Iris pigment epithelial cell (primary cell): ENCODE results near the gene KRT4.
"Not testable (repeated sequence)": the region's sequence is repeated elsewhere in the genome, so short reads cannot be mapped to it uniquely, and the experiment has no call there.

Source experiments
- DNase-seq: peaks from one replicate; pipeline ENCODE4 v3.0.0-alpha.2; 2011; ENCODE audit warnings: low read depth

KRT4 gene

DNA sequence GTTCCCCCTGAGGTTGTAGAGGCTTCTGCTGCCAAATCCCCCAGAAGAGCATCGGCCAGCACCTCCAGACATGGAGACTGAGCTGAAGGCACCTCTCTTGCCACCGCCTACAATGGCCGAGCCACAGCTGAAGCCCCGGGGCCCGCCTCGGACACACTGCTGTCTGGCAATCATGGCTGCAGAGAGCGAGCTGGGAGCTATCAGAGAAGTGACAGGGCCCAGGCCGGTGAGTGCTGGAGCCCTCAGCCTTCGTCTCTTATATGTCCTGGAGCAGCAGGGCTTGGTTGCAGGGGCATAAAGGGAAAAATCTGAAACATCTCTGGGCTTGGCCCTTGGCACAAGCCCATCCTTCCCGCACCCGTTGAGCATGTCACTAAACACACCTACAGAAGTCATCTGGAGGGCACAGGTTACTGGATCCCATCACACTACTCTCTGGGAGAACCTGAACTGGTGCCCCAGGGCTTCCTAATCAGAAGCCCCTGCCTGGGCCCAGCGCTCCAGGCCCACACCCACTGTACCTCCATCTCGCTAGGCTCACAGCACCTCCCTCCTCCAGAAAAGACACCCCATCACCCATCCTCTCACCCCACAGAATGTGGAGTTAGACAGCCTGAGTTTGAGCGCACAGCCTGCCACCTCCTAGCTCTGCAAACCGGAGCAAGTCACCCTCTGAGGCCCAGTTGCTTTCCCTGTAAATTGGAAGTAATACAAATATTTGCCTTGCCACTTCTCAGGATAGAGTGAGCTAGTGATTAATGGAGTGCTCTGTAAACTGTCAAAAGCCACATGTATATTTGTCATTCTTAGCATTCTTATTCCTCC, at the start of gene KRT4:
TSS of gene KRT4 (minus strand) at position 232 of the 825 bp plus-strand sequence. CDS start at position 174, 58 bp downstream.
- no peak for DNase-seq

DNA sequence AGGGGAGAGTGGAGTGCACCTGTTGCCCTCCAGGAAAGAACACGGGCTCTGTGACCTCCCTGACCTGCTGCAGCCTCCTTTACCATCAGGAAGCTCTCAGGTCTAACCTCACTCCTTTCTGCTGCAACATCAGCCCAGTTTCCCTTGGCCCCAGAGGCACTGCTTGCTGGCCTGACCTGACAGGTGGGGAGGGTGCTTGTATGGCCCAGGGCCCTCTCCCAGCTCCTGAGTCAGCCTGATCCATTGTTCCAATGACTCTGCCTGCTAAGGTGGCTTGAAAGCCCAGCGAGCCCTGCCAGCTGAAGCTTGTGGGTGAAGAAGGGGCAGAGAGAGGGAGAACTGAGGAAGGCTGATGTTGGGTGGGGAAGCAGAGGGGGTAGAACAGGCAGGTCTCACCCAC, 48.1 kb upstream of the KRT4 start:
- DNase-seq: no peak

DNA sequence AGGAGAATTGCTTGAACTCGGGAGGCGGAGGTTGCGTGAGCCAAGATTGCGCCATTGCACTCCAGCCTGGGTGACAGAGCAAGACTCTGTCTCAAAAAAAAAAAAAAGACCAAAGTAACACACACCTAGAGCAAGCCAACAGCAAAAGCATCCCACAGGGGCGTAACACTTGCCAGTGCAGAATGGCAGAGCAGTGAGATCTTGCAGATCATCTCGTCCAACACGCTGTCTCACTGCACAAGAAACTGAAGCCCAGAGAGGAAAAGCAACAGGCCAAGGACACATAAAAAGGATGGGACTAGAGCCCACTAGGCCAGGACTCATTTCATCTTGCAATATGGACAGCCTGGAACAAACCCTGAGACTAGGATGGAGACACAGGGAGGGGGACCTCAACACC, 47.6 kb upstream of the KRT4 start:
- no peak for DNase-seq

GRCh38 chr12:52860102-52860823, 46.3 kb upstream of the KRT4 start:
- DNase-seq: peak; percentile 77

DNA sequence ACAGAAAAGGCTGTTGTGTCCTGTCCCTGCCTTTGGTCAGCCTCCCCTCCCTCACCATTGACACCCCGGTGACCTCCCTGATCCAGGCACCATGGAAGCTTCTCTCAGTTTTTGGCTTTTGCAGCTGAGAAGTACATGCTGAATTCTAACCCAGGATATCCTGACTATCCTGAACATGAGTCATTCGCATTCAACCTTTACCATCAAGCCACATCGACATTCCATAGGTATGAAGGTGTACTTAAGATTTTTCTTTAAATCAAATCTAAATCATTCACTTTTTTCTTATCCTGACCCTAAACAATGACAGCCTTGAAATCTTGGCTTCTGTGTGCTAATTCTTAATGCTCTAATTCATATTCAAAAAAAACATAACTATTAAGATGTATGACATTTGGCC, 43.6 kb upstream of the KRT4 start:
- no peak for DNase-seq

DNA sequence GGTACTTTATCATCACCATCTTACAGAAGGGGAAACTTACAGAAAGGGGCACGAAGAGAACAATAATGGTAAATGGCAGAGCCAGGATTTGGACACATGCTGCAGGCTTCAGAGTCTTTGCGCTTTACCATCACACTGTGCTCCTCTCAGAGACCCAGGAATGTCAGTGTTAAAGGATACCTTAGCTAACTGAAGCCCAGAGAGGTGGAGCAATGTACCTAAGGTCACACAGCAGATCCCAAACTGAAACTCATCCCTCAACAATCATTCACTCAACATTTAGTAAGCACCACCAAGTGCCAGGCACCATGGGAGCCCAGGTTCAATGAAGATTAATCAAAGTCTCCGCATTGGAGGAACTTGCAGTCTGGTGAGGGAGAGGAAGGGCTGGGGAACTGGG, 42.9 kb upstream of the KRT4 start:
- DNase-seq: no peak

DNA sequence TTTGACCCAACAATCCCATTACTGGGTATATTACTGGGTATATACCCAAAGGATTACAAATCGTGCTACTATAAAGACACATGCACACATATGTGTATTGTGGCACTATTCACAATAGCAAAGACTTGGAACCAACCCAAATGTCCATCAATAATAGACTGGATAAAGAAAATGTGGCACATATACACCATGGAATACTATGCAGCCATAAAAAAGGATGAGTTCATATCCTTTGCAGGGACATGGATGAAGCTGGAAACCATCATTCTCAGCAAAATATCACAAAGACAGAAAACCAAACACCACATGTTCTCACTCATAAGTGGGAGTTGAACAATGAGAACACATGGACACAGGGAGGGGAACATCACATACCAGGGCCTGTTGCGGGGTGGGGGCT, 42.2 kb upstream of the KRT4 start:
- DNase-seq: not testable (repeated sequence)

- no peak for DNase-seq
Measured at GRCh38 chr12:52851787-52852186, 37.9 kb upstream of the KRT4 start.

DNA sequence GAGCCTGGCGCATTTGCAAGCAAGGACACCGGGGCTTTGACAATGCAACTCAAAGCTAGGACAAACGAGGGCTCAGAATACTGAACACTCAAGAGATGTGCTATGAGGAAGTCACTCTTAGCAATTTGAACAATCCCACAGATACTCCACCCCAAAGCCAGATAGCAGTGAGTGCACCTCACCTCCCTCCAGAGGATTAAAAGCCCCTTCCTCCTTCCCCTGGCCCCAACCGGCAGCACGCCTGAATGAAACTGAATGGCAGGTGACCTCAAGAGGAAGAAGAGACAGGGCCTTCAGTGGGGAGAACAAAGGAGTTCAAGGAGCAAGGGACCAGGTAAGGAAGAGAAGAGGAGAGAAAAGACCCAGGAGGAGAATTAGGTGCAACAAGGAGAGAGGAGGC, 36.8 kb upstream of the KRT4 start:
- no peak for DNase-seq

DNA sequence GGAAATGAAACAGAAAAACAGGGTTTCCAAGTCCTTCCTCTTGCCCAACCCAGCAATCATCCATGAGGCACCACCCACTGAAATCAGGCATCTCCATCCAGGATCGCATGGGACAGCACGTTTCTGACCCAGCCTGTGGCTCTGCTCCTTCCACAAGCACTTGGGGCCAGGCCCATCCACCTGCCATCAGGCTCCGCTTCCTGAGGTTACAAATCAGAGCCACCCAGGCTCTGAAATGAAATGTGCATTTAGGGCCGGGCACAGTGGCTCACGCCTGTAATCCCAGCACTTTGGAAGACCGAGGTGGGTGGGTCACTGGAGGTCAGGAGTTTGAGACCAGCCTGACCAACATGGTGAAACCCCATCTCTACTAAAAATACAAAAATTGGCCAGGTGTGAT, 35.6 kb upstream of the KRT4 start:
- no peak for DNase-seq

DNA sequence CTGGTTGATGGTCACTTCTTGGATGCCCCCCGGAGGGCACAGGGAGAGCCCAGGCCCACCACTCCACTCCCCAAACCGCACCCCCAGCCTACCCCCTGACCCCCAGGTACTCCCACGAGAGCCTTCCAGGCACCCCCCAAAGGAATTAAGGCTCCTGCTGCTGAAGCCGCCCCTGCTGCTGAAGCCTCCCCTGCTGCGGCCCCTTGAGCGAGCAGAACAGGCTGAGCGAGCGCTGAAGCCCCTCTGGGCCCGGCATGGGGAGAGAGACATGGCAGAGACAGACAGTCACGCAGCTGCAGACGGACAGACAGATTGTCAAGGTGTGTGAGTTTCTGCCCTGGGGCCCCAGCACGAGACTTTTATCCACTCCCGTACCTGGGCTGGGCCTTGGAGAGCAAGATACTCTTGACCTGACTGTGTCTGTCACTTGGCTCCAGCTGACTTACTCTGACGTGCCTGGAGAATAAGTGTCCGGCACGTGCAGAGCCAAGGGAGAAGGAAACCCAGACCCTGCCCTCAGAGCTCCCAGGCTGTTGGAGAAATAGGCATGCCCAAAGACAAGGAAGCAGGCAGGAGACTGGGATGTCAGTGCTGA, 34.8 kb upstream of the KRT4 start, which contains the start of gene KRT78:
TSS of gene KRT78 (minus strand) at position 334 of the 595 bp plus-strand sequence. CDS start at position 270, 64 bp downstream.
- no peak for DNase-seq

DNA sequence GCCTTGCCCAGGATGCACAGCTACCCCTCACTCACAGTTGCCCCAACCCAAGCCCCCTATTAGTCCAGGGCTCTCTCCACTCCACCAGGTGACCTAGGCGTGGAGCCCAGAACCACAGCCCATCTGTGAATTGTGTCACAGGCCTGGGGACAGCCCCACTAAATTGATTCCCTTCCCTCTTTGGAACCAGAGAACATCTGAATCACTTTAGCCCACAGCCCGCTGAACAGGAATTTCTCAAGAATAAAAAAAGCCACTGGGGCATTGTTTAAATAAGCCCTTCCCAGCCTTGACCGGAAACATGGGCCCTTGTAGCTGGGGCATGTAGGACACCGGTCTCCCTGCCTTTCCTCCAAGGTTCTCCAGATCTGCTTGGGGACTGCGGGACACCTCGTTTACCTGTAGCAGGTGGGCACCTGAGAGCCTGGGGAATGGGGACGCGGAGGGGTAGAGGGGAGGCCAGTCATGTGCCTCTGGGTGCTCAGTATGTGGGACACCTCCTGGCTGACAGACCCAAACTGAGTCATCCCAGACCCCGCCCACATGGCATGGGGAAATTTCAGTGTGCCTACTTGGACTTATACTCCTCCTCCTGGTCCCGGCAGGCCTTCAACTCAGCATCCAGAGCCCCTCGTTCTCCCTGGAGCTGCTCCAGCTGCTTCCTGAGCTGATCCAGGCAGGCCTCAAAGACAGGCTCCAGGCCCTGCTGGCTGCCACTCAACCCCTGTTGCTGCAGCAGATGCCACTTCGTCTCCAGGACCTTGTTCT, 33.6 kb upstream of the KRT4 start:
- DNase-seq: peak; percentile 22

GRCh38 chr12:52846356-52846970, 32.5 kb upstream of the KRT4 start:
- no peak for DNase-seq

- DNase-seq: no peak
Measured at GRCh38 chr12:52845946-52846345, 32.0 kb upstream of the KRT4 start.

GRCh38 chr12:52844386-52844785, 30.5 kb upstream of the KRT4 start:
- no peak for DNase-seq

DNA sequence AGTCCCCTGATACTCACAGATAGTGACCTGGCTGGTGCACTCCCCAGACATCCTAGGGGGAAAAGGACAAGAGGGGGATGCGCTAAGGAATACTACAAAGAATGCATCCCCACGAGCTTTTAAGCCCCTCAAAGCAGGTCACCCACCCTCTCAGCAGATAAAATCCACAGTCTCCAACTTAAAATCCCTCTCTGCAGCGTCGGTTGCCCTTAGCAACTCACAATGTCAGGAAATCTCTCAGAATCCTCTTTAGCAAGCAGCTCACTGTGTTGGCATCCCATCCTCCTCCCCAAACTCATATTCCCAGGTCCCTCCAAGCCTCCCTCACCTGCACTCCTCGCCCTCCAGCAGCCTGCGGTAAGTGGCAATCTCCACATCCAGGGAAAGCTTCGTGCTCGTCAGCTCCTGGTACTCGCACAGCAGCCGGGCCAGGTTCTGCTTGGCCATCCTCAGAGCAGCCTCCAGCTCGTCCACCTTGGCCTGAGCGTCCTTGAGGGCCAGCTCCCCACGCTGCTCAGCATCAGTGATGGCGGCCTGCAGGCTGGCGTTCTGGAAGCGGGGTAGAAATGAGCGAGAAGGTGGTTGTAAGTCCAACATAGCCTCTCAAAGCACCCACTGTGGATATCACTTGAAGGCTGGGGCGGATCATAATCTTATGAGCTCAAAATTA, 25.7 kb upstream of the KRT4 start:
- DNase-seq: no peak

- DNase-seq: no peak
Measured at GRCh38 chr12:52838609-52839435, 24.9 kb upstream of the KRT4 start.

DNA sequence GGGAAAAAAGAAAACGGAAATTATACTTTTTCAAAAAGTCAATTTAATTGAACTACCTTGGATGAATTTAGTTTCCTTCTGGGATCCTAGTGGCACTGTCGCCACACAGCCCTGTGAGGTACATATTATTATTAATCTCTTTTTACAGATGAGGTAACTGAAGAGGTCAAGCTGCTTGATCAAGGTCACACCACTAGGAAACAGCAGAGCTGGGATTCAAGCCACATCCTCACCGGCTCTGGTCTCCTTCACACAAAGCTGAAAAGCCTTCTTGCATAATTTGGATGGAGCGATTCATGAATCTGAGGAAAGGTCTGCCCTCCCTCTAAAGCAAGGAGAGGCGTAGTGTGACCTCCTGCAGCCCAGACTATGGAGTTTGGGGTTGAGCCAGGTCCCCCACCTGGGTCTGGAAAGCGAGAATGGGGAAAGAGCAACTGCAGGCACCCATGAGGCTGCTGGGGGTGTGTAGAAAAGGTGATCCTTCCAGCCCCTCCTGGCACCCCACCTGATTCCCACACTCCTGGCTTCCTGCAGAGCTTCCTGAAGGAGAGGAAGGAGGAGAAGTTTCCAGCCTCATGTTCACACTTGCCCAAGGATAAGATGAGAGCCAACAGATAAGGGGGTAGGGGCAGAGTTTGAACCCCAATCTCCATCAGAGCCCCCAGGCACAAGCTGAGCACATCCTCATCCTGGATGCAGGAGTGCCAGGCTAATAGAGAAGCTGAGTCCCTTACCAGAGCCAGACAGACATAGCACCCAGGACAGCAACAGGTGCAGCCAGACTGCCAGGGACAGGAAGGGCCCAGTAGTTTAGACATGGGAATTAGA, 24.1 kb upstream of the KRT4 start:
- DNase-seq: peak; percentile 31

GRCh38 chr12:52837413-52837741, 23.5 kb upstream of the KRT4 start:
- peak; percentile 89 for DNase-seq
